GM12878 (cell line): ENCODE measurements around the gene ATOSB.

Experiments
- ELK1 ChIP-seq: IDR thresholded peaks from 2 replicates; pipeline ENCODE4 v1.6.1; 2012; ENCODE audit warnings: low read depth, low read length, improper control_type of control experiment
- KDM1A ChIP-seq: fragments of 200-600 bp; sonication (generic); IDR thresholded peaks from 2 replicates; pipeline ENCODE4 v1.6.1; 2016; ENCODE audit warnings: borderline replicate concordance
- TCF12 ChIP-seq: IDR thresholded peaks from 2 replicates; pipeline ENCODE4 v1.6.1; 2011; ENCODE audit warnings: low read depth, mild to moderate bottlenecking, low read length

GRCh38 chr9:35106343-35106730 is 9.3 kb downstream of the ATOSB start:
- TF ChIP-seq TCF12 (no peak), KDM1A (no peak), ELK1 (no peak)
